ENCODE data around the gene ULK4.

GRCh38 chr3:41668379-41668778 is 293.5 kb downstream of the ULK4 start:
- TF ChIP-seq POLR2A (IDR thresholded peaks at IDR 0.05): no peak
- TF ChIP-seq EP300 (IDR thresholded peaks at IDR 0.05): no peak

All from ovary (tissue), 1 donor.